H1 (cell line): ENCODE measurements around the gene CCDC13. TPM values are rescaled to one million over a fixed set of nuclear protein-coding genes. Genes with fewer than 3 reads are reported as not detected.

Source experiments
- CTCF ChIA-PET: fragments of 300-600 bp; sonication (Branson Sonifier 250); formaldehyde crosslinking; loops from one replicate; lab custom pipeline; 2021; ENCODE audit not compliant: partially characterized antibody; lab: Charles Lee
- POLR2A ChIA-PET: fragments of 300-600 bp; sonication (Branson Sonifier 250); formaldehyde crosslinking; loops from one replicate; lab custom pipeline; 2021; ENCODE audit warnings: inconsistent platforms; ENCODE audit not compliant: partially characterized antibody; lab: Charles Lee
- DNase-seq, 2 experiments: peaks; one replicate each; pipeline versions ENCODE4 v3.0.0 to v3.0.0-alpha.2; 2010 to 2022; ENCODE audit warnings: low spot score in 2 of 2, low read depth in 1 of 2, mixed read lengths in 1 of 2
- FAIRE-seq: peaks from 2 replicates; lab custom pipeline; 2011; peaks lifted over from hg19 to GRCh38; lab: Jason Lieb, UNC
- H2AFZ ChIP-seq: 2 replicates; pipeline ENCODE4 v1.8.1; 2012; ENCODE audit warnings: low read length, inconsistent platforms
- H2AK5ac ChIP-seq: 2 replicates; pipeline ENCODE4 v1.6.1; 2013; ENCODE audit warnings: low read depth, low read length
- H2BK120ac ChIP-seq: replicated peaks from 2 replicates; pipeline ENCODE3; 2013; ENCODE audit warnings: low read depth, low read length, inconsistent platforms
- H2BK12ac ChIP-seq: 2 replicates; pipeline ENCODE4 v1.6.1; 2013; ENCODE audit warnings: low read depth, low read length
- H2BK15ac ChIP-seq: 2 replicates; pipeline ENCODE4 v1.6.1; 2013; ENCODE audit warnings: low read length
- H2BK20ac ChIP-seq: 2 replicates; pipeline ENCODE4 v1.6.1; 2013; ENCODE audit warnings: low read length
- H2BK5ac ChIP-seq: 2 replicates; pipeline ENCODE4 v1.6.1; 2013; ENCODE audit warnings: low read depth, low read length
- H3K14ac ChIP-seq: 2 replicates; pipeline ENCODE4 v1.6.1; 2013; ENCODE audit warnings: inconsistent platforms; ENCODE audit not compliant: insufficient read length
- H3K18ac ChIP-seq: 2 replicates; pipeline ENCODE4 v1.6.1; 2013; ENCODE audit warnings: low read length; ENCODE audit errors: extremely low read depth
- H3K23ac ChIP-seq: 2 replicates; pipeline ENCODE4 v1.6.1; 2013; ENCODE audit warnings: inconsistent platforms; ENCODE audit not compliant: insufficient read length
- H3K23me2 ChIP-seq: 2 replicates; pipeline ENCODE4 v1.6.1; 2013; ENCODE audit warnings: low read depth, low read length
- H3K27ac ChIP-seq: 2 replicates; pipeline ENCODE4 v1.6.1; 2011; ENCODE audit warnings: low read depth, low read length, inconsistent platforms
- H3K27me3 ChIP-seq, 4 experiments: replicated peaks in 1 of 4; 1 replicate in 1 of 4; 2 replicates in 3 of 4; pipeline versions ENCODE4 v1.6.1 to v1.8.1; 2011 to 2013; ENCODE audit warnings: low read length in 3 of 4, mild to moderate bottlenecking in 3 of 4, inconsistent platforms in 2 of 4, mixed read lengths in 2 of 4, moderate library complexity in 1 of 4; ENCODE audit not compliant: control insufficient read depth in 3 of 4, insufficient read depth in 3 of 4; ENCODE audit errors: extremely low read depth in 1 of 4
- H3K36me3 ChIP-seq, 4 experiments: 2 replicates each; pipeline versions ENCODE4 v1.6.1 to v1.8.1; 2011 to 2013; ENCODE audit warnings: mild to moderate bottlenecking in 4 of 4, low read length in 3 of 4, moderate library complexity in 2 of 4, control low read depth in 1 of 4, inconsistent platforms in 1 of 4; ENCODE audit not compliant: insufficient read depth in 4 of 4, control insufficient read depth in 2 of 4
- H3K4ac ChIP-seq: replicated peaks from 2 replicates; pipeline ENCODE3; 2013; ENCODE audit warnings: low read length, low read depth, mixed read lengths, inconsistent platforms; ENCODE audit not compliant: insufficient read length
- H3K4me1 ChIP-seq, 4 experiments: replicated peaks in 1 of 4; 1 replicate in 1 of 4; 2 replicates in 3 of 4; pipeline versions ENCODE4 v1.6.1 to v1.8.1; 2011 to 2013; ENCODE audit warnings: low read length in 3 of 4, inconsistent platforms in 2 of 4, mixed read lengths in 1 of 4; ENCODE audit not compliant: insufficient read depth in 4 of 4, control insufficient read depth in 3 of 4
- H3K4me2 ChIP-seq, 2 experiments: 2 replicates each; pipeline versions ENCODE4 v1.6.1 to v1.8.1; 2011 to 2013; ENCODE audit warnings: low read depth in 2 of 2, low read length in 2 of 2, control low read depth in 1 of 2, inconsistent platforms in 1 of 2, mild to moderate bottlenecking in 1 of 2; ENCODE audit not compliant: insufficient read depth in 1 of 2
- H3K4me3 ChIP-seq, 4 experiments: fragments of 200-600, 300-600 bp in 1 of 4; sonication (generic), shearing (Covaris generic), sonication (Bioruptor Twin) in 1 of 4; 2 replicates each; pipeline versions ENCODE4 v1.5.1 to v1.8.1; 2011 to 2016; ENCODE audit warnings: low read length in 4 of 4, low read depth in 3 of 4, control low read depth in 2 of 4, inconsistent platforms in 2 of 4, mild to moderate bottlenecking in 2 of 4, mixed read lengths in 1 of 4, moderate library complexity in 1 of 4; ENCODE audit not compliant: insufficient read depth in 2 of 4; ENCODE audit errors: extremely low read depth in 1 of 4
- H3K56ac ChIP-seq: replicated peaks from 2 replicates; pipeline ENCODE3; 2013; ENCODE audit warnings: low read depth, mild to moderate bottlenecking, mixed read lengths, low read length, inconsistent platforms; ENCODE audit not compliant: insufficient read length
- H3K79me1 ChIP-seq: 2 replicates; pipeline ENCODE4 v1.6.1; 2013; ENCODE audit warnings: low read depth, low read length, control low read depth
- H3K79me2 ChIP-seq, 2 experiments: 2 replicates each; pipeline versions ENCODE4 v1.6.1 to v1.8.1; 2012 to 2013; ENCODE audit warnings: low read length in 2 of 2, mild to moderate bottlenecking in 2 of 2, inconsistent platforms in 1 of 2; ENCODE audit not compliant: insufficient read depth in 2 of 2, control insufficient read depth in 1 of 2
- H3K9ac ChIP-seq, 4 experiments: replicated peaks in 1 of 4; 1 replicate in 1 of 4; 2 replicates in 3 of 4; pipeline versions ENCODE4 v1.6.1 to v1.8.1; 2011 to 2013; ENCODE audit warnings: low read depth in 3 of 4, low read length in 3 of 4, control low read depth in 2 of 4, mild to moderate bottlenecking in 2 of 4, moderate library complexity in 2 of 4, inconsistent platforms in 1 of 4; ENCODE audit errors: extremely low read depth in 1 of 4
- H3K9me3 ChIP-seq, 2 experiments: 2 replicates each; pipeline versions ENCODE4 v1.6.1 to v1.8.1; 2012 to 2013; ENCODE audit warnings: mild to moderate bottlenecking in 2 of 2, moderate library complexity in 2 of 2, control low read depth in 1 of 2, inconsistent platforms in 1 of 2, low read depth in 1 of 2, low read length in 1 of 2, mixed read lengths in 1 of 2; ENCODE audit not compliant: insufficient read depth in 2 of 2
- H4K20me1 ChIP-seq, 2 experiments: replicated peaks in 1 of 2; 2 replicates each; pipeline versions ENCODE3 to v1.8.1; 2011 to 2013; ENCODE audit warnings: inconsistent platforms in 2 of 2, low read length in 2 of 2, mild to moderate bottlenecking in 1 of 2; ENCODE audit not compliant: insufficient read depth in 2 of 2, control insufficient read depth in 1 of 2
- H4K5ac ChIP-seq: 2 replicates; pipeline ENCODE4 v1.6.1; 2013; ENCODE audit warnings: low read length, low read depth, mixed read lengths, inconsistent platforms; ENCODE audit not compliant: insufficient read length
- H4K8ac ChIP-seq: 2 replicates; pipeline ENCODE4 v1.8.0; 2013; ENCODE audit warnings: mild to moderate bottlenecking, moderate library complexity, low read length, inconsistent platforms; ENCODE audit not compliant: insufficient read depth; ENCODE audit errors: extremely low read depth
- H4K91ac ChIP-seq: replicated peaks from 2 replicates; pipeline ENCODE3; 2013; ENCODE audit warnings: low read length, mixed read lengths, inconsistent platforms; ENCODE audit not compliant: insufficient read length
- EGR1 ChIP-seq: IDR thresholded peaks from 2 replicates; pipeline ENCODE4 v1.6.1; 2011; ENCODE audit warnings: low read depth, low read length, borderline replicate concordance
- FOSL1 ChIP-seq: IDR thresholded peaks from 2 replicates; pipeline ENCODE4 v1.6.1; 2011; ENCODE audit warnings: mild to moderate bottlenecking, low read depth, low read length, moderate library complexity; ENCODE audit not compliant: insufficient read depth
- HDAC2 ChIP-seq, 2 experiments: fragments of 300-600 bp in 1 of 2; sonication (generic) in 1 of 2; IDR thresholded peaks; 2 replicates each; pipeline ENCODE4 v1.6.1; 2011 to 2012; ENCODE audit warnings: low read depth in 2 of 2, low read length in 2 of 2, mild to moderate bottlenecking in 2 of 2, moderate library complexity in 2 of 2, borderline replicate concordance in 1 of 2, inconsistent platforms in 1 of 2
- JUN ChIP-seq: IDR thresholded peaks from 2 replicates; pipeline ENCODE4 v1.6.1; 2011; ENCODE audit warnings: low read depth, mild to moderate bottlenecking, improper control_type of control experiment, low read length
- KDM1A ChIP-seq: fragments of 200-600, 300-600 bp; sonication (generic); IDR thresholded peaks from 2 replicates; pipeline ENCODE4 v1.7.1; 2016; ENCODE audit warnings: mild to moderate bottlenecking, low read length, borderline replicate concordance
- KDM4A ChIP-seq: IDR thresholded peaks from one replicate; pipeline ENCODE4 v1.7.1; 2012; ENCODE audit warnings: low read depth, mild to moderate bottlenecking, moderate library complexity, low read length, inconsistent platforms; ENCODE audit not compliant: severe bottlenecking
- KDM5A ChIP-seq: fragments of 200-600 bp; IDR thresholded peaks from 2 replicates; pipeline ENCODE4 v1.7.1; 2012; ENCODE audit warnings: mild to moderate bottlenecking, low read length, inconsistent platforms, mixed read lengths
- MAFK ChIP-seq: IDR thresholded peaks from 2 replicates; pipeline ENCODE4 v1.6.1; 2012; ENCODE audit warnings: low read depth, mild to moderate bottlenecking, improper control_type of control experiment, low read length
- PHF8 ChIP-seq: fragments of 200-600 bp; sonication (generic); conservative IDR thresholded peaks from 2 replicates; pipeline ENCODE4 v1.7.1; 2012; ENCODE audit warnings: low read depth, mild to moderate bottlenecking, inconsistent platforms, low read length, moderate library complexity
- SIX5 ChIP-seq: IDR thresholded peaks from 2 replicates; pipeline ENCODE4 v1.6.1; 2011; ENCODE audit warnings: mild to moderate bottlenecking, low read depth, low read length
- TAF7 ChIP-seq: optimal IDR thresholded peaks from 2 replicates; pipeline ENCODE3; 2011; ENCODE audit warnings: low read depth, mild to moderate bottlenecking, inconsistent platforms, low read length, moderate library complexity, borderline replicate concordance
- TBP ChIP-seq: IDR thresholded peaks from 2 replicates; pipeline ENCODE4 v1.6.1; 2011; ENCODE audit warnings: low read depth, low read length, improper control_type of control experiment
- ZNF274 ChIP-seq: IDR thresholded peaks from 2 replicates; pipeline ENCODE4 v1.7.0; 2012; ENCODE audit warnings: low read length, borderline replicate concordance; ENCODE audit errors: extremely low read depth
- WGBS, 2 experiments: shearing (Covaris generic) in 1 of 2; methylation state at CpG; one replicate each; pipeline versions ENCODE4 v1.1.6 to v1.1.7; 2013 to 2015; ENCODE audit warnings: low lambda C conversion rate in 2 of 2, mixed read lengths in 2 of 2, inconsistent platforms in 1 of 2, low coverage in 1 of 2, missing lambda C conversion rate in 1 of 2; ENCODE audit not compliant: insufficient replicate concordance in 2 of 2, insufficient coverage in 1 of 2, insufficient read length in 1 of 2; ENCODE audit errors: extremely low coverage in 1 of 2, missing lambda C conversion rate in 1 of 2; 5-methylcytosine and 5-hydroxymethylcytosine counted together
- polyA plus RNA-seq, 7 experiments: library from polyadenylated mRNA; depleted of rRNA in 3 of 7; stranded (reverse) in 5 of 7; unstranded in 2 of 7; fragments of >200 nt in 5 of 7; fragments of 200-250 nt in 2 of 7; gene quantifications; 1 replicate in 5 of 7; 2 replicates in 1 of 7; 4 replicates in 1 of 7; pipeline versions ENCODE4 v1.2.1 to v1.2.3, GENCODE V29; 2011 to 2013; ENCODE audit warnings: missing spikeins in 2 of 7, mixed read lengths in 2 of 7
- total RNA-seq: library from RNA; stranded (reverse); fragmentation: NEBNext Ultra II Directional; extraction: Animal tissue kit (Norgen Biotek cat#: 25700); gene quantifications from 2 replicates; pipeline ENCODE4 v1.2.1, GENCODE V29; 2021

Gene CCDC13
- total and polyA plus RNA-seq, 2 of the 8 experiments (the other 6 are each of a cell fraction or from before 2014, with no cell fraction given) = 0.06 TPM; not detected in 1

DNA sequence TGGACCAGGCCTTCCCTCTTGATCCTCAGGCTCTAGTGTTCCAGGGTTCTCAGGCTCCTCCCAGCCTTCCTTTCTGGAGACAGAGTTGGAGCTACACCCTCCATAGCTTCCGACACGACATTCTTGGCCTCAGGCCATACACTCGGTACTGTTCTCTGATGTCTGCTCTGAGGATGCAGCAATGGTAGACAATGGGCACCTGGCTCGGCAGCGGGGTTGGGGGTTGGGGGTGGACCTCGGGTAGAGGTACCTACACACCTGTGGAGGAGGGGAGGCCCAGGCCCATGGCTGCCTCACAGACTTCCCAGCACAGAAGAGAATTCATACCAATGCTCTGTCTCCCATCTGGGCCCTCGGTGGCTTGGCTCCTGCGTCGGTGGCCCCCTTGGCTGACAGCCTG is 21.4 kb downstream of the CCDC13 start:
- no peaks in the 10 kb centered on the region for H3K36me3 ChIP-seq
- no peak overlapping the region for H4K8ac ChIP-seq
- H2BK120ac ChIP-seq = no peak overlapping the region
- H3K79me2 ChIP-seq = no peaks in the 10 kb centered on the region
- no peak overlapping the region for H4K91ac ChIP-seq
- no peaks in the 10 kb centered on the region for H3K23me2 ChIP-seq
- no peak overlapping the region for H2BK5ac ChIP-seq
- no peaks in the 10 kb centered on the region for H3K79me1 ChIP-seq
- no peak overlapping the region for H3K18ac ChIP-seq
- no peak overlapping the region for H3K56ac ChIP-seq
- H3K4ac ChIP-seq = no peak overlapping the region
- H3K4me3 ChIP-seq = no peak overlapping the region
- H2AK5ac ChIP-seq = no peak overlapping the region
- H3K4me2 ChIP-seq = no peak overlapping the region
- no peak overlapping the region for H3K9ac ChIP-seq
- H3K9me3 ChIP-seq = no peaks in the 10 kb centered on the region
- H3K27ac ChIP-seq = no peak overlapping the region
- H3K14ac ChIP-seq = no peak overlapping the region
- no peak overlapping the region for H3K23ac ChIP-seq
- no peaks in the 10 kb centered on the region; a peak in 2 of 7 replicates for H3K27me3 ChIP-seq
- H2BK15ac ChIP-seq = no peak overlapping the region
- H3K4me1 ChIP-seq = peaks cover 0 to 3% (median 0%) of the 10 kb centered on the region in 4 experiments; a peak in 2 of 7 replicates
- CTCF ChIA-PET = interaction anchor here (0.8 to 5.2 kb wide), 14 partner anchors 11 to 204 kb away, joined by 3 to 31 read pairs (median 6); no protein-coding TSS in a partner anchor
- H2AFZ ChIP-seq = no peak overlapping the region
- POLR2A ChIA-PET = interaction anchor here (1.5 kb wide), 1 partner anchor 99 kb away, joined by 5 read pairs; no protein-coding TSS in a partner anchor
- no peak overlapping the region for H2BK12ac ChIP-seq
- no peak for FAIRE-seq
- no peak overlapping the region for H2BK20ac ChIP-seq
- peak in 1 of 2 experiments; percentile 16 for DNase-seq
- H4K5ac ChIP-seq = no peak overlapping the region
- WGBS, 2 experiments = 95% methylated on average over 9 of the region's 9 CpGs; no CpG with 5 or more reads in 1 of the 2 experiments
- no peaks in the 10 kb centered on the region for H4K20me1 ChIP-seq
- TF ChIP-seq ZNF274 (no peak), EGR1 (no peak), JUN (no peak), MAFK (no peak), HDAC2 (IDR thresholded peaks at IDR 0.05; ENCODE audit: borderline replicate concordance in 1 of 2, low read depth in 2 of 2, low read length in 2 of 2) (no peak), TBP (no peak), FOSL1 (no peak), KDM4A (no peak), PHF8 (no peak), KDM1A (no peak), SIX5 (no peak), KDM5A (no peak), TAF7 (no peak)
